ENCODE results near the gene SORCS1.

Gene SORCS1

GRCh38 chr10:107152087-107152486, 12.4 kb downstream of the SORCS1 start:
- peaks cover 2% of the 10 kb centered on the region for H3K27me3 Mint-ChIP-seq (ENCODE audit: low read depth, poor library complexity)
- no peak for DNase-seq
- H3K9me3 Mint-ChIP-seq = peaks cover 24% of the 10 kb centered on the region
- no peaks in the 10 kb centered on the region for H3K4me1 Mint-ChIP-seq
- peaks cover 6% of the 10 kb centered on the region for H3K36me3 Mint-ChIP-seq (ENCODE audit: low read depth)
- no peak overlapping the region for H3K27ac Mint-ChIP-seq
- H3K4me3 Mint-ChIP-seq = no peak overlapping the region
- no peak for TF ChIP-seq CTCF (IDR thresholded peaks at IDR 0.05)

GRCh38 chr10:107148906-107149305, 15.6 kb downstream of the SORCS1 start:
- Mint-ChIP-seq H3K9me3 (peaks cover 24% of the 10 kb centered on the region), H3K36me3 (ENCODE audit: low read depth) (peaks cover 6% of the 10 kb centered on the region), H3K27ac (no peak overlapping the region)

GRCh38 chr10:107144490-107144889, 20.0 kb downstream of the SORCS1 start:
- Mint-ChIP-seq H3K36me3 (ENCODE audit: low read depth) (no peaks in the 10 kb centered on the region), H3K27ac (no peak overlapping the region), H3K4me3 (no peak overlapping the region), H3K4me1 (peaks cover 11% of the 10 kb centered on the region), H3K9me3 (no peaks in the 10 kb centered on the region), H3K27me3 (ENCODE audit: low read depth, poor library complexity) (peaks cover 2% of the 10 kb centered on the region)
- peak; percentile 10 for TF ChIP-seq CTCF (IDR thresholded peaks at IDR 0.05)
- peak; percentile 49 for DNase-seq

More at GRCh38 chr10:107148906-107149305, 15.6 kb downstream of the SORCS1 start:
- no peak for TF ChIP-seq CTCF (IDR thresholded peaks at IDR 0.05)
- Mint-ChIP-seq H3K4me3 (no peak overlapping the region), H3K4me1 (no peaks in the 10 kb centered on the region), H3K27me3 (ENCODE audit: low read depth, poor library complexity) (peaks cover 2% of the 10 kb centered on the region)
- no peak for DNase-seq

GRCh38 chr10:107141524-107142061, 22.9 kb downstream of the SORCS1 start:
- peak; percentile 5 for DNase-seq
- H3K36me3 Mint-ChIP-seq (ENCODE audit: low read depth) = no peaks in the 10 kb centered on the region
- no peak overlapping the region for H3K4me3 Mint-ChIP-seq
- H3K27me3 Mint-ChIP-seq (ENCODE audit: low read depth, poor library complexity) = no peaks in the 10 kb centered on the region
- no peaks in the 10 kb centered on the region for H3K9me3 Mint-ChIP-seq
- H3K27ac Mint-ChIP-seq = no peak overlapping the region
- H3K4me1 Mint-ChIP-seq = peaks cover 11% of the 10 kb centered on the region
- TF ChIP-seq CTCF (IDR thresholded peaks at IDR 0.05) = no peak

- no peak for TF ChIP-seq CTCF (IDR thresholded peaks at IDR 0.05)
- Mint-ChIP-seq H3K4me1 (peaks cover 11% of the 10 kb centered on the region), H3K27me3 (ENCODE audit: low read depth, poor library complexity) (no peaks in the 10 kb centered on the region), H3K9me3 (no peaks in the 10 kb centered on the region), H3K27ac (no peak overlapping the region), H3K4me3 (no peak overlapping the region), H3K36me3 (ENCODE audit: low read depth) (no peaks in the 10 kb centered on the region)
- DNase-seq = no peak
Measured at GRCh38 chr10:107139237-107139636, 25.3 kb downstream of the SORCS1 start.

GRCh38 chr10:107133656-107134055, 30.9 kb downstream of the SORCS1 start:
- Mint-ChIP-seq H3K4me3 (no peak overlapping the region), H3K4me1 (no peaks in the 10 kb centered on the region), H3K36me3 (ENCODE audit: low read depth) (no peaks in the 10 kb centered on the region), H3K9me3 (no peaks in the 10 kb centered on the region), H3K27ac (no peak overlapping the region), H3K27me3 (ENCODE audit: low read depth, poor library complexity) (peaks cover 2% of the 10 kb centered on the region)
- DNase-seq = no peak
- TF ChIP-seq CTCF (IDR thresholded peaks at IDR 0.05) = no peak
